Dermis blood vessel endothelial cell (primary cell): Measurements from ENCODE around the gene PRKAG2. TPM values are rescaled to one million over a fixed set of nuclear protein-coding genes. Genes with fewer than 3 reads are reported as not detected.
A peak's percentile ranks its signal among the peaks of the same experiment; 100 is the strongest.
"Not testable (repeated sequence)": the region's sequence is repeated elsewhere in the genome, so short reads cannot be mapped to it uniquely, and the experiment has no call there.

ENCODE experiments used
- DNase-seq: peaks from one replicate; pipeline ENCODE4 v3.0.0; 2010
- total RNA-seq: library from RNA; depleted of rRNA; stranded (reverse); fragments of >200 nt; gene quantifications from 2 replicates; pipeline ENCODE4 v1.2.3, GENCODE V29; 2014

The PRKAG2 gene
- total RNA-seq, 1 donor from 2014 or later = 16.8 TPM

GRCh38 chr7:151541709-151542499, 335.0 kb downstream of the PRKAG2 start:
- no peak for DNase-seq

- DNase-seq = no peak
Observed at GRCh38 chr7:151540146-151540545, 336.8 kb downstream of the PRKAG2 start.

GRCh38 chr7:151539088-151539671, 337.7 kb downstream of the PRKAG2 start:
- DNase-seq = no peak

- no peak for DNase-seq
Observed at GRCh38 chr7:151537818-151538561, 338.9 kb downstream of the PRKAG2 start.

GRCh38 chr7:151536178-151536577, 340.7 kb downstream of the PRKAG2 start:
- DNase-seq = not testable (repeated sequence)

- DNase-seq = no peak
Observed at GRCh38 chr7:151529842-151530241, 347.1 kb downstream of the PRKAG2 start.

GRCh38 chr7:151524845-151525244, 352.1 kb downstream of the PRKAG2 start:
- no peak for DNase-seq

GRCh38 chr7:151524331-151524730, 352.6 kb downstream of the PRKAG2 start:
- DNase-seq = no peak

GRCh38 chr7:151520419-151521261, 356.3 kb downstream of the PRKAG2 start:
- DNase-seq = peak; percentile 52

GRCh38 chr7:151519765-151520418, 357.0 kb downstream of the PRKAG2 start, which contains the start of gene RHEB:
RHEB (minus strand) TSS chr7:151519895; CDS start chr7:151519511, 384 bp downstream.
- peak; percentile 100 for DNase-seq

GRCh38 chr7:151518947-151519764, 357.8 kb downstream of the PRKAG2 start:
- DNase-seq = peak; percentile 50

- peak; percentile 55 for DNase-seq
Observed at GRCh38 chr7:151518105-151518946, 358.6 kb downstream of the PRKAG2 start.

- no peak for DNase-seq
Observed at GRCh38 chr7:151517601-151518104, 359.3 kb downstream of the PRKAG2 start.

GRCh38 chr7:151515276-151515565, 361.7 kb downstream of the PRKAG2 start:
- DNase-seq = no peak

- no peak for DNase-seq
Observed at GRCh38 chr7:151514461-151515275, 362.2 kb downstream of the PRKAG2 start.

- DNase-seq = no peak
Observed at GRCh38 chr7:151513133-151513532, 363.8 kb downstream of the PRKAG2 start.

- DNase-seq = no peak
Observed at GRCh38 chr7:151512353-151512752, 364.6 kb downstream of the PRKAG2 start.

GRCh38 chr7:151511946-151512345, 365.0 kb downstream of the PRKAG2 start:
- DNase-seq = no peak

- DNase-seq = no peak
Observed at GRCh38 chr7:151511270-151511669, 365.6 kb downstream of the PRKAG2 start.
